Heart left ventricle (tissue), 13 donors: ENCODE results near the gene SH2D7.

Experiments
- POLR2A ChIP-seq, 2 donors: fragments of 450-650 bp; IDR thresholded peaks; one replicate each; pipeline ENCODE4 v1.6.1; 2017; ENCODE audit warnings: antibody characterized with exemption in 2 of 2, mild to moderate bottlenecking in 2 of 2, moderate library complexity in 2 of 2
- TF ChIP-seq, protein P1 (sequence below), 12 donors: fragments of 200-600 bp; sonication (generic) in 4 of 12; IDR thresholded peaks; one replicate each; pipeline versions ENCODE4 v1.5.0 to v1.8.0; 2018 to 2022; ENCODE audit warnings: antibody characterized with exemption in 12 of 12, mild to moderate bottlenecking in 5 of 12
- donor health status: ischemic (EF 13 %, LVEDD 7.1; RV severe dilation, severe dysfunction).
- donor health status: DM: no; HTN: yes; CAD: no.
- donor health status: DM: no; HTN: no; CAD: no.
- donor health status: ischemic (EF 25% LVEDD 6.9; RV normal size, moderate dysfunction).
- donor health status: ischemic (EF 25% LVEDD 5.7; RV mildly dilated, moderate dysfunction).
- donor health status: ischemic (EF 35%, LVEDD 5.7; RV mildly dilated, moderate dysfunction).
- donor health status: nonischemic (EF 11% LVEDD 7.7; RV severe dilation, severe dysfunction).
- donor health status: DM: yes; HTN: yes; CAD: no.
- donor health status: PGD.
- donor health status: ischemic (EF 29% LVEDD 5.4; RV normal size, mild dysfunction).
- donor health status: nonischemic (EF 23%, LVEDD 6.1; RV moderate dilation, normal function).

DNA sequence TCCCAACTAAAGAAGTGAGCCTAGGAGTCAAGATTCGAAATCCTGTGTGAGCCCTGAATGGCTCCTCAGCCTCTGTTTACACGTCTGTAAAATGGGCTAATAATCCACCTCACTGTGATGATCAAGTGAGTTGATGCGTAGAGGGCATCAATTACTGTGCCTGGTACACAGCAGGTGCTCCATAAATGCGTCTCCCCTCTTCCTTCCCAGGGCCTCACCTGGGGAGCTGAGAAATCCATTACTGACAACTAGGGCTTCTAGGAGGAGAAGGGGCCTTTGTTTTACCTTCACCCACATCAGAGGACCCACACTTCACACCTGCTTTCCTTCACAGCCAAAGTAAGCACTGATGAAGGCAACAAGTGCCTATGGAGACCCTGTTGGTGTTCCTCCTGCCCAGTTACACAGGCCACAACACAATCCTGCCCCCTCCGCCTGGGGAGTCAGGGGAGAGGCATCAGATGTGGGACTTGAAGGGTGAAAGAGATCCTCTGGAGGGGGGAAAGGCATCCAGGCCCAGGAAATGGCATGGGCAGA is 37.5 kb downstream of the SH2D7 start:
- TF ChIP-seq POLR2A (IDR thresholded peaks at IDR 0.05), result no peak
- TF ChIP-seq, protein P1, sequence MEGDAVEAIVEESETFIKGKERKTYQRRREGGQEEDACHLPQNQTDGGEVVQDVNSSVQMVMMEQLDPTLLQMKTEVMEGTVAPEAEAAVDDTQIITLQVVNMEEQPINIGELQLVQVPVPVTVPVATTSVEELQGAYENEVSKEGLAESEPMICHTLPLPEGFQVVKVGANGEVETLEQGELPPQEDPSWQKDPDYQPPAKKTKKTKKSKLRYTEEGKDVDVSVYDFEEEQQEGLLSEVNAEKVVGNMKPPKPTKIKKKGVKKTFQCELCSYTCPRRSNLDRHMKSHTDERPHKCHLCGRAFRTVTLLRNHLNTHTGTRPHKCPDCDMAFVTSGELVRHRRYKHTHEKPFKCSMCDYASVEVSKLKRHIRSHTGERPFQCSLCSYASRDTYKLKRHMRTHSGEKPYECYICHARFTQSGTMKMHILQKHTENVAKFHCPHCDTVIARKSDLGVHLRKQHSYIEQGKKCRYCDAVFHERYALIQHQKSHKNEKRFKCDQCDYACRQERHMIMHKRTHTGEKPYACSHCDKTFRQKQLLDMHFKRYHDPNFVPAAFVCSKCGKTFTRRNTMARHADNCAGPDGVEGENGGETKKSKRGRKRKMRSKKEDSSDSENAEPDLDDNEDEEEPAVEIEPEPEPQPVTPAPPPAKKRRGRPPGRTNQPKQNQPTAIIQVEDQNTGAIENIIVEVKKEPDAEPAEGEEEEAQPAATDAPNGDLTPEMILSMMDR (IDR thresholded peaks at IDR 0.05), result no peak
